AG10803 (cell line): ENCODE results near the gene C16orf90.
"Not testable (repeated sequence)": the region's sequence is repeated elsewhere in the genome, so short reads cannot be mapped to it uniquely, and the experiment has no call there.

Experiments used
- DNase-seq: peaks from one replicate; pipeline ENCODE4 v3.0.0; 2010; ENCODE audit warnings: low read depth
- H3K4me3 ChIP-seq: 2 replicates; pipeline ENCODE4 v1.5.1; 2011; ENCODE audit warnings: mild to moderate bottlenecking, low read length, control low read depth
- CTCF ChIP-seq: conservative IDR thresholded peaks from 2 replicates; pipeline ENCODE4 v1.5.1; 2011; ENCODE audit warnings: mild to moderate bottlenecking, low read length, control low read depth, inconsistent platforms

C16orf90 gene

DNA sequence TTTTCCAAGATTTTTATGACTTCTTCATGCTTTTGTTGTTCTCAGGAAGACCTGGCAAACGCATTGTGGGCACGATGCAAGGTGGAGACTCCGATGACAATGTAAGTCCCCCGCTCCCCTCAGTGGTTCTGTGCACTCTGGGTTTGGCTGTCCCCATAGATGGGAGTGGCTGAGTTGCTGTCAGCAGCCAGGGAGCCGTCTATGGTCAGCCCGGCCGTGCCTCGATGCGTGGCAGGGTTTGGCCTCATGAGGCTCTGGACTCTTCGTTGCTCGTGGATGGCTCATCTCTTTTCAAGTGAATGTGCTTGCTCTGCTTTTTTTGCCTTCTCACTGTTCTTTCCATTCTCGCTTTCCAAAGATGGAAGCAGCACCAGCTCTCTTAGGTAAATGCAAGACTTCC, 37.5 kb upstream of the C16orf90 start:
- no peak overlapping the region for H3K4me3 ChIP-seq
- TF ChIP-seq CTCF, result no peak
- no peak for DNase-seq

- no peak overlapping the region for H3K4me3 ChIP-seq
- no peak for DNase-seq
- TF ChIP-seq CTCF, result no peak
Observed at GRCh38 chr16:3530371-3530914, 35.2 kb upstream of the C16orf90 start.

DNA sequence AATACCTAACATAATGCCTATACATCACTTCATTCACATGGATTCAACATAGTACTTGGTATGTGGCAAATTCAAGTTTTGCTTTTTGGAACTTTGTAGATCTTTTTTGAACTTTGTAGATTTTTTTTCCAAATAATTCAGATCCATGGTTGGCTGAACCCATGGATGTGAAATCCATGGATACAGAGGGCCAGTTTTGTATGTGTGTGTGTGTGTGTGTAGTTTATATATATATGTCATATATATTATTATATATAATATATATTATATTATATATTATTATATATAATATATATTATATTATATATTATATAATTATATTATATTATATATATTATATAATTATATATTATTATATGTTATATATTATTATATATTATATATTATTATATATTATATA, 33.9 kb upstream of the C16orf90 start:
- H3K4me3 ChIP-seq, result no peak overlapping the region
- no peak for TF ChIP-seq CTCF
- no peak for DNase-seq

GRCh38 chr16:3528406-3528805, 33.1 kb upstream of the C16orf90 start:
- H3K4me3 ChIP-seq, result no peak overlapping the region
- no peak for DNase-seq
- no peak for TF ChIP-seq CTCF

DNA sequence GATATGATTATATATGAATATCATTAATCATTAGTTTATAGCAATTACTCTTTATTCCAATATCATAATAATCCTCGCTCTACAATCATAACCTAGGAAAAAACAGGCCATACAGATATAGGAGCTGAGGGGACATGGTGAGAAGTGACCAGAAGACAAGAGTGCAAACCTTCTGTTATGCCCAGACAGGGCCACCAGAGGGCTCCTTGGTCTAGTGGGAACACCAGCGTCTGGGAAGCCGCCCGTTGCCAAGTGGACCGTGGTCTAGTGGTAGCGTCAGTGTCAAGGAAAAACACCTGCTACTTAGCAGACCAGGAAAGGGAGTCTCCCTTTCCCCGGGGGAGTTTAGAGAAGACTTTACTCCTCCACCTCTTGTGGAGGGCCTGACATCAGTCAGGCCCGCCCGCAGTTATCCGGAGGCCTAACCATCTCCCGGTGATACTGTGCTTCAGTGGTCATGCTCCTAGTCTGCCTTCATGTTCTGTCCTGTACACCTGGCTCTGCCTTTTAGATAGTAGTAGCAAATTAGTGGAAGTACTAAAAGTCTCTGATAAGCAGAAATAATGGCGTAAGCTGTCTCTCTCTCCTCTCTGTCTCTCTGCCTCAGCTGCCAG, 32.0 kb upstream of the C16orf90 start:
- peak; percentile 68 for DNase-seq
- peak; percentile 69 for TF ChIP-seq CTCF
- not testable (repeated sequence) for H3K4me3 ChIP-seq

GRCh38 chr16:3525951-3526350, 30.7 kb upstream of the C16orf90 start:
- no peak overlapping the region for H3K4me3 ChIP-seq
- no peak for DNase-seq
- no peak for TF ChIP-seq CTCF

DNA sequence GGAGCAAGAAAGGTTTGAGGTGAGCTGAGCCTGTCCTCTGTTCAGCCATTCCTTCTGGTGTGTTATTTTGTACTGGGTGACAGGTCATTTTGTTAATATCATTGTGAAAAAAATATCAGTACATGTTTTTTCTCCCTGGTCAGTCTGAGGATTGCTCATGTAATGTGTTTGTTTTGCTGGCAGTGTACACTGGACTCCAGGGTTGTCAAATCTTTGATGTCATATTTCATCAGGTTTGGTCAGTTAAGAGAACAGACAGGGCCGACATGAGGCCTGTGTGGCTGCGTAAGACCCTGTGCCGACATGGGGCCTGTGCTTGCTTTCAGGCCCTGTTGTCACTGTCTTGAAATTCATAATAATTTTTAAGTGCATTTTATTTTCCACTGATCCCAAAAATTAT, 28.0 kb upstream of the C16orf90 start:
- DNase-seq, result no peak
- no peak overlapping the region for H3K4me3 ChIP-seq
- no peak for TF ChIP-seq CTCF
